Measurements from ENCODE around the gene INO80.

DNA sequence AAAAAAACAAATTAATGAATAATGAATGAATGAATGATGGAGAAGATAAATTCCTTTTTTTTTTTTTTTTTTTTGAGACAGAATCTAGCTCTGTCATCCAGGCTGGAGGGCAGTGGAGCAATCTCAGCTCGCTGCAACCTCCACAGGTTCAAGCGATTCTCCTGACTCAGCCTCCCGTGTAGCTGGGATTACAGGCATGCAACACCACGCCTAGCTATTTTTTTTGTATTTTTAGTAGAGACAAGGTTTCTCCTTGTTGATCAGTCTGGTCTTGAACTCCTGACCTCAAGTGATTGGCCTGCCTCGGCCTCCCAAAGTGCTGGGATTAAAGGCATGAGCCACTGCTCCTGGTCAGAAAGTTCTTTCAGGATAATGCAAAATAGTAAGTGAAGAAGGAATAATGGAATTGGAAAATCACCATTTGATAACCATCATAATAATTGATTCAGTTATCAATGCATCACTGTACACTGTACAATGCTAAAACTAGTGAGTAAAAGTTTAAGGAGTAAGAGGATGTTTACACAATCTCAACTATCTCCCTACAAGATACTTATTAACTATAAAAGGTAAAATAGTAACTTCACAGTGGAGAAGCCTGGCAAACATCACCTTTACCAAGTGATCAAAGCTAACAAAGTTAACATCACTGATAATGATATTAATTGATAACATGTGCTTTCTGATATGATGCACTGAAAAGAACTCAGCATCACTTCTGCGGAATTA, 12.3 kb upstream of the INO80 start:
- no peak for TF ChIP-seq CTCF (IDR thresholded peaks at IDR 0.05)
- TF ChIP-seq POLR2A (IDR thresholded peaks at IDR 0.05): no peak
